Thoracic aorta (tissue), 2 donors: ENCODE data around the gene EHD2. TPM values are rescaled to one million over a fixed set of nuclear protein-coding genes. Genes with fewer than 3 reads are reported as not detected.
"Not testable (repeated sequence)": the region's sequence is repeated elsewhere in the genome, so short reads cannot be mapped to it uniquely, and the experiment has no call there.

Experiments used
- ATAC-seq: fragments of 150-250 bp; one replicate; pipeline ENCODE4 v1.8.0; 2017; ENCODE audit warnings: low read depth; ENCODE audit not compliant: insufficient number of reproducible peaks, low FRiP score
- DNase-seq: peaks from one replicate; pipeline ENCODE4 v3.0.0-alpha.2; 2020; ENCODE audit warnings: low spot score
- H3K27ac ChIP-seq, 2 donors: fragments of 200-600 bp; sonication (generic); 1 replicate in 1 of 2; 2 replicates in 1 of 2; pipeline ENCODE4 v1.5.1; 2016; ENCODE audit warnings: mild to moderate bottlenecking in 2 of 2, moderate library complexity in 2 of 2
- H3K27me3 ChIP-seq: fragments of 200-600 bp; sonication (generic); replicated peaks from 2 replicates; pipeline ENCODE4 v1.6.0; 2016; ENCODE audit warnings: mild to moderate bottlenecking; ENCODE audit not compliant: insufficient read depth
- H3K36me3 ChIP-seq: fragments of 200-600 bp; sonication (generic); one replicate; pipeline ENCODE4 v1.5.1; 2016
- H3K4me1 ChIP-seq, 2 donors: fragments of 200-600 bp; sonication (generic); 1 replicate in 1 of 2; 2 replicates in 1 of 2; pipeline versions ENCODE4 v1.5.1 to v1.6.0; 2016; ENCODE audit warnings: low read depth in 2 of 2, mild to moderate bottlenecking in 1 of 2; ENCODE audit not compliant: control insufficient read depth in 1 of 2
- H3K4me3 ChIP-seq: fragments of 200-600 bp; sonication (generic); 2 replicates; pipeline ENCODE4 v1.5.1; 2016; ENCODE audit warnings: mild to moderate bottlenecking
- H3K9me3 ChIP-seq: fragments of 200-600 bp; sonication (generic); 2 replicates; pipeline ENCODE4 v1.5.1; 2016
- total RNA-seq, 2 donors: library from RNA; depleted of rRNA; stranded (reverse); fragments of >200 nt; gene quantifications; one replicate each; pipeline versions ENCODE4 v1.1.0 to v1.2.3, GENCODE V29; 2016
- TF ChIP-seq, protein P1 (sequence below): fragments of 200-600 bp; sonication (generic); IDR thresholded peaks from one replicate; pipeline ENCODE4 v1.5.1; 2019; ENCODE audit warnings: antibody characterized with exemption

EHD2 gene
- total RNA-seq, 2 donors from 2014 or later = 141 to 195 TPM

DNA sequence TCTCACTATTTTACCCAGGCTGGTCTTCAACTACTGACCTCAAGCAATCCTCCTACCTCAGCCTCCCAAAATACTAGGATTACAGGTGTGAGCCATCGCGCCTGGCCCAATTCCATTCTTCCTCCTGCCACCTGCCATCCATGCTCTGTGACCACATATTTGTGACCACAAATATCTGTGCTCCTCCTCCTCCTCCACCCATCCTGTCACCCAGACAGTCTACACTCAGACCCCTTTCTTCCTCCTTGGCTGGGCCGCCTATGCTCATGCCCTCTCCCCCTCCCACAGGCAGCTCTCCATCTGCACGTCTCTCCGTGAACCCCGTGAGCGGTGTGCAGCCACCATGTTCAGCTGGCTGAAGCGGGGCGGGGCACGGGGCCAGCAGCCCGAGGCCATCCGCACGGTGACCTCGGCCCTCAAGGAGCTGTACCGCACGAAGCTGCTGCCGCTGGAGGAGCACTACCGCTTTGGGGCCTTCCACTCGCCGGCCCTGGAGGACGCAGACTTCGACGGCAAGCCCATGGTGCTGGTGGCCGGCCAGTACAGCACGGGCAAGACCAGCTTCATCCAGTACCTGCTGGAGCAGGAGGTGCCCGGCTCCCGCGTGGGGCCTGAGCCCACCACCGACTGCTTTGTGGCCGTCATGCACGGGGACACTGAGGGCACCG, 3.2 kb downstream of the EHD2 start:
- H3K36me3 ChIP-seq = peaks cover 16% of the 10 kb centered on the region
- H3K27me3 ChIP-seq = no peaks in the 10 kb centered on the region
- ATAC-seq (no peak), DNase-seq (no peak)
- no peak overlapping the region for H3K4me3 ChIP-seq
- H3K9me3 ChIP-seq = no peaks in the 10 kb centered on the region
- no peak overlapping the region for H3K27ac ChIP-seq
- TF ChIP-seq, protein P1, sequence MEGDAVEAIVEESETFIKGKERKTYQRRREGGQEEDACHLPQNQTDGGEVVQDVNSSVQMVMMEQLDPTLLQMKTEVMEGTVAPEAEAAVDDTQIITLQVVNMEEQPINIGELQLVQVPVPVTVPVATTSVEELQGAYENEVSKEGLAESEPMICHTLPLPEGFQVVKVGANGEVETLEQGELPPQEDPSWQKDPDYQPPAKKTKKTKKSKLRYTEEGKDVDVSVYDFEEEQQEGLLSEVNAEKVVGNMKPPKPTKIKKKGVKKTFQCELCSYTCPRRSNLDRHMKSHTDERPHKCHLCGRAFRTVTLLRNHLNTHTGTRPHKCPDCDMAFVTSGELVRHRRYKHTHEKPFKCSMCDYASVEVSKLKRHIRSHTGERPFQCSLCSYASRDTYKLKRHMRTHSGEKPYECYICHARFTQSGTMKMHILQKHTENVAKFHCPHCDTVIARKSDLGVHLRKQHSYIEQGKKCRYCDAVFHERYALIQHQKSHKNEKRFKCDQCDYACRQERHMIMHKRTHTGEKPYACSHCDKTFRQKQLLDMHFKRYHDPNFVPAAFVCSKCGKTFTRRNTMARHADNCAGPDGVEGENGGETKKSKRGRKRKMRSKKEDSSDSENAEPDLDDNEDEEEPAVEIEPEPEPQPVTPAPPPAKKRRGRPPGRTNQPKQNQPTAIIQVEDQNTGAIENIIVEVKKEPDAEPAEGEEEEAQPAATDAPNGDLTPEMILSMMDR = no peak
- H3K4me1 ChIP-seq = peaks cover 35 to 66% of the 10 kb centered on the region in 2 donors

DNA sequence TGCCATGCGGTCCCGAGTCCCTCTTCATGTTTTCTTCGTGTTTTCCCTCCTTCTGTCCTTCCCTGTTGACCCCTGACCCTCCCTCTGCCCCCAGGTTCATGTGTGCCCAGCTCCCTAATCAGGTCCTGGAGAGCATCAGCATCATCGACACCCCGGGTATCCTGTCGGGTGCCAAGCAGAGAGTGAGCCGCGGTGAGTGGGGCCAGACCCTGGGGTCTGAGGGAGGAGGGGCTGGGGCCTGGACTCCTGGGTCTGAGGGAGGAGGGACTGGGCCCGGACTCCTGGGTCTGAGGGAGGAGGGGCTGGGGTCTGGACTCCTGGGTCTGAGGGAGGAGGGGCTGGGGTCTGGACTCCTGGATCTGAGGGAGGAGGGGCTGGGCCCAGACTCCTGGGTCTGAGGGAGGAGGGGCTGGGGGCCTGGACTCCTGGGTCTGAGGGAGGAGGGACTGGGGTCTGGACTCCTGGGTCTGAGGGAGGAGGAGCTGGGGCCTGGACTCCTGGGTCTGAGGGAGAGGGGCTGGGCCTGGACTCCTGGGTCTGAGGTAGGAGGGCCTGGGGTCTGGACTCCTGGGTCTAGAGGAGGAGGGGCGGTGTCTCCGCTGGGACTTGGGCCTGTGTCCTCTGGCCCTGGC, 5.3 kb downstream of the EHD2 start:
- H3K4me3 ChIP-seq = peak overlapping the region; percentile 64
- not testable (repeated sequence) for DNase-seq, ATAC-seq, H3K9me3 ChIP-seq, H3K27me3 ChIP-seq
- H3K36me3 ChIP-seq = peaks cover 16% of the 10 kb centered on the region
- H3K27ac ChIP-seq = peak overlapping the region; percentile 88 to 89
- peaks cover 40 to 79% of the 10 kb centered on the region in 2 donors for H3K4me1 ChIP-seq

DNA sequence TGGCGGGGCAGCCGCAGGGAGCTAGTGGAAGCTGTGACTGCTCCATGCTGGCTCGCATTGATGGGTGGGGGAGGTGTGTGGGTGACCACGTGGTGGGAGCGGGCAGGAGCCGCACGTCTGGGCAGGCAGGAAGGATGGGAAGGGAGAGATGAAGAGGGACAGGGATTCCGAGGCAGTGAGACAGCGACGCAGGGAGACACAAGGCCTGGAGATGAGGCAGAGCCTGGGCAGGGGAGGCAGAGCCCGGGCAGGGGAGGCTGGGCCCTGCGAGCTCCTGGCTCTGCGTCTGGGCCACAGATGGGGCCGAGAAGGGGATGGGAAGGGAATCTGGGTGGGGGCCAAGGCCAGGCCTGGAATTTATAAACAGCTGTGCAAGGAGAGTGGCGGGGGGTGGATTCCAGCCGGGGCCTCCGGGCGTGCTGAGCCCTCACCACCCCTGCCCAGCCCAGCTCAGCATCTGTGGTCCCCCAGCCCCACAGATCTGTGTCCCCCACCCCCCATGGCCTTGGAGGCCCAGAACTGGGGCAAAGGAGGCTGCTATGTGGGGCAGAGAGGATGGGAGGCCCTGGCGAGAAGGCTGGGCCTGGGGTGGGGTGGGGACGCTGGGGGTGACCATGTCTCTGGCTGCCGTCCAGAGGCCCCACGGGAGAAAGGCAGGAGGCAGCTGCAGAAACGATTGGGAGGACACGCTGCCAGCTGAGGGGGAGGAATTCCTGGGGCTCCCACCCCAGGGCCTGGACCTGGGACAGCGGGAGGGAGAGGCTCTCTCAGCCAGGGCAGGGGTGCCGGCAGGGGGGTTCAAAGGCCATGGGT, 6.0 kb downstream of the EHD2 start:
- TF ChIP-seq, protein P1 = no peak
- Histone ChIP-seq H3K4me1 (peaks cover 40 to 84% of the 10 kb centered on the region in 2 donors), H3K36me3 (peaks cover 16% of the 10 kb centered on the region), H3K27me3 (no peaks in the 10 kb centered on the region), H3K9me3 (no peaks in the 10 kb centered on the region), H3K4me3 (peak overlapping the region; percentile 64), H3K27ac (peak overlapping the region; percentile 88 to 89)
- ATAC-seq (peak; percentile 62), DNase-seq (peak; percentile 36)

DNA sequence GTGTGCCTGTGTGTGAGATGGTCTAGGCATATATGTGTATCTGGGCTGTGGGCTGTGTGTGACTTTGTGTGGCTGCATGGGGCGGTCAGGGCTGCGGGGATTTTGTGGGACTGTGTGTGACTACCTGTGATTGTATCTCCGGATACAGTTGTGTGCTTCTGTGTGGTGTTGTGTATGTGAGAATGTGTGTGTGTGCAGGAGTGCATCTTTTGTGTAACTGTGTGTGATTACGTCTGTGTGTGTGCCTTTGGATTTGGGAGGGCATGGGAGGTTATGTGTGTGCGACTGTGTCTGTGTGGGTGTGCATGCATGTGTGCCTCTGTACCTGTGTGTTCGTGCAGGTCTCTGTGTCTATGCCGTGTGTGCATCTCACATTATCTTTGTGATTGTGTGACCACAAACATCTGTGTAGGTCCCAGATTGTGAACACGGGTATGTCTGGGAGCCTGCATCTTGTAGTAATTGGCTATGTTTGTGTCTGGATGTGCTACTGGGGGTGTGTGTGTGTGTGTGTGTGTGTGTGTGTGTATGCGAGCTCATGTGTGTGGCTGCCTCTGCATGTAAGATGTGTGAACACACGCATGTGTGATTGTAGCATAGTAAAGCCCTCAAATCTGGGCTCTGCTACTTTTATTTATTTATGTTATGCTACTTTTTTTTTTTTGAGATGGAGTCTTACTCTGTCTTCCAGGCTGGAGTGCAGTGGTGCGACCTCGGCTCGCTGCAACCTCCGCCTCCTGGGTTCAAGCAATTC, 7.6 kb downstream of the EHD2 start:
- Histone ChIP-seq H3K9me3 (no peaks in the 10 kb centered on the region), H3K36me3 (peaks cover 22% of the 10 kb centered on the region), H3K27ac (peak overlapping the region; percentile 88 to 89), H3K4me1 (peaks cover 35 to 74% of the 10 kb centered on the region in 2 donors), H3K27me3 (no peaks in the 10 kb centered on the region), H3K4me3 (no peak overlapping the region)
- no peak for ATAC-seq
- no peak for DNase-seq
- TF ChIP-seq, protein P1 = no peak

DNA sequence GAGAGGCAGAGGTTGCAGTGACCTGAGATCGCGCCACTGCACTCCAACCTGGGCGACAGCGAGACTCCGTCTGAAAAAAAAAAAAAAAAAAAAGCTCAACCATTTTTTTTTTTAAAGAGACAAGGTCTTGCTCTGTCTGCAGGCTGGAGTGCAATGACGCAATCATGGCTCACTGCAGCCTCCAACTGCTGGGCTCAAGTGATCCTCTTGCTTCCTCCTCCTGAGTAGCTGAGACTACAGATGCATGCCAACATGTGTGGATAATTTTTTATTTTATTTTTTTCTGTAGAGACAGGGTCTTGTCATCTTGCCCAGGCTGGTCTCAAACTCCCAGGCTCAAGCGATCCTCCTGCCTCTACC, 10.3 kb downstream of the EHD2 start:
- ATAC-seq (no peak), DNase-seq (no peak)
- Histone ChIP-seq H3K36me3 (peaks cover 18% of the 10 kb centered on the region), H3K27ac (peak overlapping the region; percentile 59 to 77), H3K4me3 (peak overlapping the region; percentile 60), H3K9me3 (no peaks in the 10 kb centered on the region), H3K27me3 (no peaks in the 10 kb centered on the region), H3K4me1 (peaks cover 17 to 53% of the 10 kb centered on the region in 2 donors)
- TF ChIP-seq, protein P1 = no peak
